Measurements from ENCODE around the gene CLCN5.
"Not testable (repeated sequence)": the region's sequence is repeated elsewhere in the genome, so short reads cannot be mapped to it uniquely, and the experiment has no call there.

CLCN5 gene

GRCh38 chrX:49996474-49996873 lies 74.1 kb downstream of the CLCN5 start:
- Mint-ChIP-seq H3K27ac (no peak overlapping the region), H3K9me3 (no peaks in the 10 kb centered on the region), H3K36me3 (ENCODE audit: low read depth) (no peaks in the 10 kb centered on the region), H3K27me3 (peaks cover 42% of the 10 kb centered on the region), H3K4me3 (no peak overlapping the region), H3K4me1 (ENCODE audit: low read depth) (no peaks in the 10 kb centered on the region)
- DNase-seq, result no peak

- Mint-ChIP-seq H3K4me1 (ENCODE audit: low read depth) (no peaks in the 10 kb centered on the region), H3K36me3 (ENCODE audit: low read depth) (no peaks in the 10 kb centered on the region), H3K4me3 (no peak overlapping the region), H3K27me3 (peaks cover 44% of the 10 kb centered on the region), H3K27ac (no peak overlapping the region), H3K9me3 (no peaks in the 10 kb centered on the region)
- no peak for DNase-seq
These were observed 76.7 kb downstream of the CLCN5 start for GRCh38 chrX:49999087-49999486.

DNA sequence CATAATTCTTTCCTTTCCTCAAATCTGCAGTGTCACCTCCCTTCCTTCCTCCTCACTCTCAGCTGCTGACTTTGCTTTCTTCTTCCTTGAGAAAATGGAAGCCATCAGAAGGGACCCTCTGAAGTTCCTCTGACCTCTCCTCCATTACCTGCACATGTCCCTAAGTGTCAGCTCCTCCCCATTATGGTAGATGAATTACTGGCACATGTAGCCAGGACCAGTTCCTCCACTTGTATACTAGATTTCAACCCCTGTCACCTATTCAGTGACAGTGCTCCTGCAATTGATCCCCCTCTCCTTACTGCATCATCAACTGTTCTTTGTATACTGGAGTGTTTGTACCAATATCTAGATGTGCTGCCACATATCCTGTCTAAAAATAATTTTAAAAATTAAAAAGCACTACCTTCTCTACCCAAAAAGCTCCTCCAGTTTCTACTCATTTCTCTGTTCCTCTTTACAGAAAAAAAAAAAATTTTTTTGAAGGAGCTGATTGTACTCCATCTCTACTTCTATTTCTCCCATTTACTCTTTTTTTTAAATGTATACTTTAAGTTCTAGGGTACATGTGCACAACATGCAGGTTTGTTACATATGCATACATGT lies 78.6 kb downstream of the CLCN5 start:
- DNase-seq, result no peak
- H3K4me1 Mint-ChIP-seq (ENCODE audit: low read depth), result no peaks in the 10 kb centered on the region
- H3K4me3 Mint-ChIP-seq, result no peak overlapping the region
- H3K36me3 Mint-ChIP-seq (ENCODE audit: low read depth), result no peaks in the 10 kb centered on the region
- H3K27ac Mint-ChIP-seq, result no peak overlapping the region
- H3K9me3 Mint-ChIP-seq, result no peaks in the 10 kb centered on the region
- H3K27me3 Mint-ChIP-seq, result peaks cover 45% of the 10 kb centered on the region

DNA sequence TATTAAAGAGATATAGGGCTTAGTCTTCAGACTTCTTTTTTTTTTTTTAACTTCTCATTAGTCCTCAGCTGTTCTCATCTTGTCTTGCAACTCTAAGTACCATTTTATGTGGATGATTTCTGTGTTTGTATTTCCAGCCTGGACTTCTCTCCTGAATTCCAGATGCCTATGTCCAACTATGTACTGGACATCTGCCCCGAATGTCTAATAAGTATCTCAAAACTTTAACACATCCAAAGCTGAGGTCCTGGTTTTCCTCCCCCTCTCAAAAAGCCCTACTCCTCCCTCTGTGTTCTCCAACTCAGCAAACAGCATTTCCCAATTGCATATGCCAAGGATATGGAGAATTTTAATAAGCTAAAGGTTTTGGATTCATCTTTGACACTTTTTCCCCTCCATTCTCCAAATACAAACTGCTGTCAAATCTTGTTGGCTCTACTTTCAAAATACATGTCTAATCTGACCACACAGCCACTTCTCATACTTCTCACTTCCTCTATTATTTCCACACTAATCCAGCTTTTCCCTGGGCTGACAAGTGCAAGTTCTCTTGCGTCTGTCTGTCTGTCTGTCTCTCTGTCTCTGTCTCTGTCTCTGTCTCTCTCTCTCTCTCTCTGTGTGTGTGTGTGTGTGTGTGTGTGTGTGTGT lies 79.8 kb downstream of the CLCN5 start:
- Mint-ChIP-seq H3K27me3 (peaks cover 37% of the 10 kb centered on the region), H3K36me3 (ENCODE audit: low read depth) (no peaks in the 10 kb centered on the region), H3K4me1 (ENCODE audit: low read depth) (no peaks in the 10 kb centered on the region), H3K4me3 (no peak overlapping the region), H3K27ac (no peak overlapping the region), H3K9me3 (no peaks in the 10 kb centered on the region)
- DNase-seq, result no peak

- Mint-ChIP-seq H3K27me3 (peaks cover 38% of the 10 kb centered on the region), H3K36me3 (ENCODE audit: low read depth) (no peaks in the 10 kb centered on the region), H3K9me3 (no peaks in the 10 kb centered on the region), H3K4me3 (no peak overlapping the region), H3K27ac (no peak overlapping the region), H3K4me1 (ENCODE audit: low read depth) (no peaks in the 10 kb centered on the region)
- no peak for DNase-seq
These were observed 81.1 kb downstream of the CLCN5 start for GRCh38 chrX:50003467-50003866.

DNA sequence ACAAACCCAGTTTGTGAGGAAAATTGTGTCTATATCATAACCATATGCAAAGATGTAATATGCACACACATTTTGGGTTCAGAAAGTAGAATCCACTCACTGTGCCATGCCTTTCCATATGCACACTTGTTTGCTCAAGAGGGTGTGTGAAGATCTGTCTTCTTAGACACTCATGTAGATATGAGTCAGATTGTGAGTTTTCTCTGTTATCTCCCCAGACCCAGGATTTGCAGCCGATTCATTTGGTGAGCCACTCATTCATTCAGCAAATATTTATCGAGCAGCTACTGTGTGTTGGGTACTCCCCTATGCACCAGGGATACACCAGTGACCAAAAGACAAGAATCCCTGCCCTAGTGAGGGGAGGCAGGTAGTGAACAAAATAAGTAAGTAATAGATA lies 81.5 kb downstream of the CLCN5 start:
- Mint-ChIP-seq H3K9me3 (no peaks in the 10 kb centered on the region), H3K27ac (no peak overlapping the region), H3K36me3 (ENCODE audit: low read depth) (no peaks in the 10 kb centered on the region), H3K4me1 (ENCODE audit: low read depth) (no peaks in the 10 kb centered on the region), H3K4me3 (no peak overlapping the region), H3K27me3 (peaks cover 38% of the 10 kb centered on the region)
- no peak for DNase-seq

DNA sequence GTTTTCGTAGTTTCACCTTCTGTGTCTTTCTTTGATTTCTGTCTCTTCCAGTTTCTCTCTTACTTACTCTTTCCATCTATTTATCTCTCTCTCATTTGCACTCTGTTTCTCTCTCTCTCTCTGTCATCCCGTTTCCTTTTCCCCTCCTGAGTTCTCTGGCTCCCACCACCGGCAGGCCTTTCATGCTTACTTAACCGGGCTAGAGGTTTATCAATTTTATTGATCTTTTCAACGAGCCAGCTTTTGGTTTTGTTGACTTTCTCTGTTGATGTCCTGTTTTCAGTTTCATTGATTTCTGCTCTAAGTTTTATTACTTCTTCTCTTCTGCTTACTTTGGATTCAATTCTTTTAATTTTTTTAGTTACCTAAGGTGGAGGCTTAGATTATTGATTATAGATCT lies 103.2 kb downstream of the CLCN5 start:
- H3K4me1 Mint-ChIP-seq (ENCODE audit: low read depth); H3K4me3 Mint-ChIP-seq; DNase-seq; H3K36me3 Mint-ChIP-seq (ENCODE audit: low read depth); H3K27ac Mint-ChIP-seq: not testable (repeated sequence)
- peaks cover 12% of the 10 kb centered on the region for H3K27me3 Mint-ChIP-seq
- H3K9me3 Mint-ChIP-seq, result peaks cover 10% of the 10 kb centered on the region

- Mint-ChIP-seq H3K36me3 (ENCODE audit: low read depth) (no peaks in the 10 kb centered on the region), H3K27me3 (peaks cover 19% of the 10 kb centered on the region), H3K4me1 (ENCODE audit: low read depth) (no peaks in the 10 kb centered on the region), H3K27ac (no peak overlapping the region), H3K9me3 (no peaks in the 10 kb centered on the region), H3K4me3 (no peak overlapping the region)
- DNase-seq, result no peak
These were observed 112.7 kb downstream of the CLCN5 start for GRCh38 chrX:50035126-50035525.

DNA sequence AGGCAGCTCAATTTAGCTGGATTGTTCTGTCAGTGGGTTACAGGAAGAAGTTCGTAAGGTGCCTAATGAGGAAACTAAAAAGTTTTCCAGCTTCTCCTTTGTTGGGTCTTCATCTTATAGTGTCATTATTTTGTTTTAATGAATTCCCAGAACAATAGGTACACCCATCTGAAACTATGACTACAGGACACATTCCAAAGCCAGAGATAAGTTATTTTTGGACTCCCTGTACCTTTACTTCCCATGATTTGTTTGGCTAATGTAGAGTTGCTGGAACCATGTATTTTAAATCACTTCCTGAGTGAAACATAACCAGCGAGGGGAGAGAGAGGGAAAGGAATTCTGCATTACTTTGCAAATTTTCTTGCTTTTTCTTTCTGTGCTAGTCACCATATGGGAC lies 114.0 kb downstream of the CLCN5 start:
- H3K27me3 Mint-ChIP-seq, result peaks cover 16% of the 10 kb centered on the region
- H3K9me3 Mint-ChIP-seq, result no peaks in the 10 kb centered on the region
- DNase-seq, result no peak
- no peak overlapping the region for H3K27ac Mint-ChIP-seq
- no peaks in the 10 kb centered on the region for H3K36me3 Mint-ChIP-seq (ENCODE audit: low read depth)
- H3K4me1 Mint-ChIP-seq (ENCODE audit: low read depth), result no peaks in the 10 kb centered on the region
- no peak overlapping the region for H3K4me3 Mint-ChIP-seq

- Mint-ChIP-seq H3K27me3 (peaks cover 21% of the 10 kb centered on the region), H3K4me3 (no peak overlapping the region), H3K4me1 (ENCODE audit: low read depth) (no peaks in the 10 kb centered on the region), H3K27ac (no peak overlapping the region), H3K36me3 (ENCODE audit: low read depth) (no peaks in the 10 kb centered on the region), H3K9me3 (no peaks in the 10 kb centered on the region)
- DNase-seq, result no peak
These were observed 123.4 kb downstream of the CLCN5 start for GRCh38 chrX:50045823-50046222.

GRCh38 chrX:50049228-50049627 lies 126.8 kb downstream of the CLCN5 start:
- no peak overlapping the region for H3K4me3 Mint-ChIP-seq
- no peak for DNase-seq
- H3K9me3 Mint-ChIP-seq, result no peaks in the 10 kb centered on the region
- H3K27me3 Mint-ChIP-seq, result peaks cover 31% of the 10 kb centered on the region
- H3K4me1 Mint-ChIP-seq (ENCODE audit: low read depth), result no peaks in the 10 kb centered on the region
- no peak overlapping the region for H3K27ac Mint-ChIP-seq
- no peaks in the 10 kb centered on the region for H3K36me3 Mint-ChIP-seq (ENCODE audit: low read depth)

DNA sequence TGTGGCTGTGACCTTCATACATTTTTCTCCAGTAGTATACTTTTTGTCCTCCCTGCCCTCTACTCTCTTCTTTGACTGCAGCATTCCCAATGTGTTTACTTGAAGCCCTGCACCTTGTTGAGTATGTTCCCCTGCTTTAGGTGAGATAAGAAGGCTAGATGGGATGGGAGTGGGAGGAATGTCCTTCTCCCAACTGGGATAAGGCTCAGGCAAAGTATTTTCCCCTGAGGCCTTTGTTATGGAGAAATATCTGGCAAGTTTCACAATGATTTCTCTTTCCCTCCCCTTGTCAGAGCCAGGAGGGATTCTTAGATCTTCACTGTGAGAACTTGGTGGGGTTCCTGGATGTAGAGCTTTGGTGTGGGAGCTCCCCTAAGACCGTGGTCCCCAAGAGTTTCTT lies 131.8 kb downstream of the CLCN5 start:
- no peak overlapping the region for H3K4me3 Mint-ChIP-seq
- no peaks in the 10 kb centered on the region for H3K4me1 Mint-ChIP-seq (ENCODE audit: low read depth)

DNA sequence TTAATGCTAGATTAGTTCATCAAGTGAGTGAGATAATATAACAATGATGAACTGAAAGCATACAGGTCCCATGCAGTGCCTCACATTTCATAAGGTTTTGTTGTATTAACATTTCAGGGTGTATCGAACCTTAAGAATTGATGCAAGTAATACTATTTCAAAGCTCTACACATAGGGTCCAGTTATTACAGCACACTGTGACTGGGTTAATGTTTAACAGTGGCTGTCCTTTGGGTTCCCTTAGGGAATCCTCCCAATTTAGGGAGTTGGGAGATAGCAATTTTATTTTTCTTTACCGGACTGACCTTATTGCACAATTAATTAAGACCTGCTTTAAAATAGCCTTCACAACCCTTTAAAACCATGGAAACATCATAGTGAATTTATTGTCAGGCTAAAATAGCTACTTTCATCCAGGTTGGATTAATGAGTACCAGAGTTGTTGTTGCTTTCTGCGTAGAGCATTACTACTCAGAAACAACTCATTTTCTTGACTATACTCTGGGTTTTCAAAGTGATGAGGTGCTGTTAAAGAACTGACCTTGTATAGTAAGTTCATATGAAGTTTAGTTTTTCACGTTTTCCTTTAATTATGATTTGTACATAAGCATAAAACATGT lies 144.0 kb downstream of the CLCN5 start:
- Mint-ChIP-seq H3K27me3 (peaks cover 19% of the 10 kb centered on the region), H3K9me3 (no peaks in the 10 kb centered on the region), H3K36me3 (ENCODE audit: low read depth) (peaks cover 6% of the 10 kb centered on the region), H3K4me1 (ENCODE audit: low read depth) (peaks cover 6% of the 10 kb centered on the region), H3K4me3 (no peak overlapping the region), H3K27ac (no peak overlapping the region)
- no peak for DNase-seq

More for the DNA sequence above, 131.8 kb downstream of the CLCN5 start:
- no peak for DNase-seq
- peaks cover 26% of the 10 kb centered on the region for H3K27me3 Mint-ChIP-seq
- H3K36me3 Mint-ChIP-seq (ENCODE audit: low read depth), result no peaks in the 10 kb centered on the region
- no peak overlapping the region for H3K27ac Mint-ChIP-seq
- no peaks in the 10 kb centered on the region for H3K9me3 Mint-ChIP-seq

GRCh38 chrX:50067435-50068284 lies 145.3 kb downstream of the CLCN5 start:
- Mint-ChIP-seq H3K4me3 (no peak overlapping the region), H3K4me1 (ENCODE audit: low read depth) (peaks cover 6% of the 10 kb centered on the region), H3K9me3 (no peaks in the 10 kb centered on the region), H3K27ac (no peak overlapping the region), H3K27me3 (peaks cover 23% of the 10 kb centered on the region), H3K36me3 (ENCODE audit: low read depth) (peaks cover 6% of the 10 kb centered on the region)
- DNase-seq, result no peak

DNA sequence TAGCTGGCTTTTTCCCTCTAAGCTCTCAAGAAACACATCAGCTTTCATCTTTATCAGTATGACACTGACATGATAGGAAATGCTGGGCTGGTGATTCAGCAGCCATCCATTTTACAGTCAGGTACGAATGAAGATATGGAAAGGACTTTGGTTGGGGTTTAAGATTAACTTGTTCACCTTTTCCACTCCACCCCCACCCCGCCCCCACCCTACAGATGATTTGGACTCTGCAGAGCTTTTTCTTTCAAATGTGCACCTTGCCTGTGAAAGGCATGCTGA lies 145.8 kb downstream of the CLCN5 start:
- Mint-ChIP-seq H3K9me3 (no peaks in the 10 kb centered on the region), H3K36me3 (ENCODE audit: low read depth) (peaks cover 6% of the 10 kb centered on the region), H3K4me1 (ENCODE audit: low read depth) (peaks cover 6% of the 10 kb centered on the region), H3K27ac (no peak overlapping the region), H3K4me3 (no peak overlapping the region), H3K27me3 (peaks cover 23% of the 10 kb centered on the region)
- DNase-seq, result no peak

All from activated T-cell treated with anti-CD3 and anti-CD28 coated beads, Interleukin-2, amount 50 U/mL, for 24 hours (primary cell).